GM19043 (cell line): ENCODE data around the gene NTHL1.

Experiments
- ATAC-seq: cut with Tn5 transposase; IDR thresholded peaks from one replicate; pipeline ENCODE4 v1.9.1; 2021; ENCODE audit warnings: low read depth; ENCODE audit not compliant: unreplicated experiment

The NTHL1 gene

GRCh38 chr16:2047330-2048115 lies at the start of gene NTHL1, which contains the start of gene TSC2:
TSS of gene NTHL1 (minus strand) at chr16:2047834. CDS start at chr16:2047823, 11 bp downstream.
TSS of gene TSC2 (plus strand) at chr16:2047985. CDS start at chr16:2048616, 631 bp downstream.
- peak; percentile 96 for ATAC-seq

DNA sequence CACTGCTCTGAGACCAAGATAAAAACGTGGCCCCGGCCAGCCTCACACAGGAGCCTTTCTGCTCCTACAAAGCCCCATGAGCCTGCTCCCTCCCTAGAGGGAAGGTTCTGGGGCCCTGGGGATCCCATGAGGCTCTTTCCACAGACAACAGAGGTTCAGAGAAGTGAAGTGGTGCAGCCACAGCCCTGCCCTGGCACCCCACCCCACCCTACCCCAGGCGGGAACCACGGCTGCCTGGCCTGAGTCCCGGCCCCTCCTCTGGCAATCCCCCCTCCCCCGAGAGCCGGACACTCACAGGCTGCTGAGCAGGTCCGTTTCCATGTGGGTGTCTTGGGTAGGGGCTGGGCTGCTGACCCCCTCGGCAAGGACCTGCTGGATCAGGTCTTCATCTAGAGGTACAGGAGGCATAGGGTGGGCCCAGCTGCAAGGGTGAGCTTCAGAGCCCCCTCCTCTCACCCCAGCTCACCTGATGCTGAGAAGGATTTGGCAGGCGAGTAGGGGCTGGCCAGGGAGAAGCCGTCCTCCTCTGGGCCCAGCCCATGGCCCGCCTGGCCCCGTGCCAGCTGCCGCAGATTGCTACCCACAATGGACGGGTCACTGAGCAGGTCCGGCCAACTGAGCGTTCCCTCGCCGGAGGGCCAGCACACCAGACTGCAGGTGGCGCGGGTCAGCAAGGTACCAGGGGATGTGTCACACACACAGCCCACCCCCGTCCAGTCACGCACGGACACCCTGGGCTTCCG lies 49.4 kb upstream of the NTHL1 start:
- no peak for ATAC-seq

GRCh38 chr16:2095918-2096582 lies 48.4 kb upstream of the NTHL1 start:
- no peak for ATAC-seq

GRCh38 chr16:2095315-2095853 lies 47.8 kb upstream of the NTHL1 start:
- no peak for ATAC-seq

GRCh38 chr16:2093793-2094192 lies 46.2 kb upstream of the NTHL1 start:
- ATAC-seq: no peak

DNA sequence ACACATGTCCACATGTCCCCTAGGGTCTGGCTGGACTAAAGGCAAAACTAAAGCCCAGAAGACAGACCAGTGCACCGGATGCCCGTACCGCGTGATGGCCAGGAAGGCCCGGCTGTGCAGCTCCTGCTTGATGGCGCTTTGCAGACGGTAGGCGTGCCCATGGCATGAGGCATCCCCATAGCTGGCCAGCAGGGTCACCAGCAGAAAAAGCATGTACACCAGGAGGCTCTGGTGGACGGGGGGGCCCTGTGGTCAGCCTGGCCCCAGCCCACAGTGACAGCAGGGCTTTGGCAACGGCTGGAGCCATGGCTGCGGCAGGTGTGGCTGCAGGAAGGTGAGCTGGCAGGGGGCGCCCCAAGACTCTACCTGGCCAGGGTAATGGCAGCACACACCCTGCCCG lies 45.2 kb upstream of the NTHL1 start:
- ATAC-seq: no peak

- ATAC-seq: no peak
Measured at GRCh38 chr16:2092256-2092620, 44.6 kb upstream of the NTHL1 start.

DNA sequence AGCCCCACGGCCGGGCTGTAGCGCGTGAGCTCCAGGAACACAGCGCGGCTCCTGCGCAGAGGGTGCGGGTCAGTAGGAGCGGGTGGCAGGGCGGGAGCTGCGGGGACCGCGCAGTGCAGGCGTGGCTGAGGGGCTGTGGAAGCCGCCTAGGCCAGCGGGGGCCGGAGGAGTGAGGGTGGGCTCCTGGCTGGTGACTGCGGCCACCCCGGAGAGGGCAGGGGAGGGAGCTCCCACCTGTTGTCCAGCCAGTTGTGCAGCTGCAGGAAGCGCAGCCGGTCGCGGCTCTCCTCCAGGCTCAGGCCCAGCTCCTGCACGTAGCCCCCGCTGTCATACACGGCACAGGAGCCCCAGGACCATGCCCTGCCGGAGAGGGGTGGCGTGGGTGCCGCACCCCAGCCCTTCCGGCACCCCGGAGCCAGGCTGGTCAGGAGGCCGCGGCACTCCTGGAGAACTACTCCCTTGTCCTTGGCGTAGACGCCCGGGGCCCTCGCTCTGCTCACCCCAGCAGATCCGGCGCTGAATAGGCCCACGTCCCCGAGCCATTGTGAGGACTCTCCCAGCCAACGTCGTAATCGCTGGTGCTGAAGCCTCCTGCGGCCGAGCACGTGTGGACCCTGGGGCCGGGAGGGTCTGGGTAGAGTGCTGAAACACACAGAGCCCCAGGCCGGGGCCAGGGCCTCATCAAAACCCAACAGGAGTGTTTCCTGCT lies 44.1 kb upstream of the NTHL1 start:
- ATAC-seq: no peak

GRCh38 chr16:2090777-2091546 lies 43.3 kb upstream of the NTHL1 start:
- ATAC-seq: no peak

DNA sequence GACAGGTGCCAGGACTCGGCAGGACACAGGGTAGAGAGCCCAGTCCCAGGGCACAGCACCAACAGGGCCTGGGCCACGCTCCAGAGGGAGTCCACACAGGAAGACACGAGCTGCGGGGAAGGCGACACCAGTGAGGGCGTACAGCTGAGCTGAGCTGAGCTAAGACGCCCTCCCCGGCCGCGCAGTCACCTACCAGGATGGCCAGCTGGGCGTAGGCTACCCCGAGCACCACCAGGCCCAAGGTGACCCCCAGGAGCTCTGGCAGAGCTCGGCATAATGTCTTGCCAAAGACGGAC lies 42.8 kb upstream of the NTHL1 start:
- no peak for ATAC-seq

GRCh38 chr16:2089706-2090480 lies 42.3 kb upstream of the NTHL1 start:
- ATAC-seq: no peak

GRCh38 chr16:2088759-2089358 lies 41.2 kb upstream of the NTHL1 start:
- ATAC-seq: no peak

DNA sequence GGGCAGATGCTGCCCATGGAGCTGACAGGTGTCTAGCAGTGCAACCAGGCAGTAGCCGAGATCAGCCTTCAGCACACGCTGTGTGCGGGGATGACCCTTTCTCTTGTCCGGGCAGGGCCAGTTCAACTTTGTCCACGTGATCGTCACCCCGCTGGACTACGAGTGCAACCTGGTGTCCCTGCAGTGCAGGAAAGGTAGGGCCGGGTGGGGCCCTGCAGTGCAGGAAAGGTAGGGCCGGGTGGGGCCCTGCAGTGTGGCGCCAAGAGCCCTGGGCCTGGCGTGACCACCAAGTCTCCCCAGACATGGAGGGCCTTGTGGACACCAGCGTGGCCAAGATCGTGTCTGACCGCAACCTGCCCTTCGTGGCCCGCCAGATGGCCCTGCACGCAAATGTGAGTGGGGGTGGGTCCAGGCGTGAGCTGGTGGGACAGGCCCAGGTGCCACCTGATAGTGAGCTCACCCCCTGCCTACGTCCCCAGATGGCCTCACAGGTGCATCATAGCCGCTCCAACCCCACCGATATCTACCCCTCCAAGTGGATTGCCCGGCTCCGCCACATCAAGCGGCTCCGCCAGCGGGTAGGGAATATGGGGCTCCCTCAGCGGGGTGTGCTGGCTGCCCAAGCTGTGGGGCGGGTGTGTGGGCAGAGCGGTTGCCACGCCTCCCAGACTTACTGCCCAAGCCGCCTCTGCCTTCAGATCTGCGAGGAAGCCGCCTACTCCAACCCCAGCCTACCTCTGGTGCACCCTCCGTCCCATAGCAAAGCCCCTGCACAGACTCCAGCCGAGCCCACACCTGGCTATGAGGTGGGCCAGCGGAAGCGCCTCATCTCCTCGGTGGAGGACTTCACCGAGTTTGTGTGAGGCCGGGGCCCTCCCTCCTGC lies 40.4 kb upstream of the NTHL1 start:
- no peak for ATAC-seq

DNA sequence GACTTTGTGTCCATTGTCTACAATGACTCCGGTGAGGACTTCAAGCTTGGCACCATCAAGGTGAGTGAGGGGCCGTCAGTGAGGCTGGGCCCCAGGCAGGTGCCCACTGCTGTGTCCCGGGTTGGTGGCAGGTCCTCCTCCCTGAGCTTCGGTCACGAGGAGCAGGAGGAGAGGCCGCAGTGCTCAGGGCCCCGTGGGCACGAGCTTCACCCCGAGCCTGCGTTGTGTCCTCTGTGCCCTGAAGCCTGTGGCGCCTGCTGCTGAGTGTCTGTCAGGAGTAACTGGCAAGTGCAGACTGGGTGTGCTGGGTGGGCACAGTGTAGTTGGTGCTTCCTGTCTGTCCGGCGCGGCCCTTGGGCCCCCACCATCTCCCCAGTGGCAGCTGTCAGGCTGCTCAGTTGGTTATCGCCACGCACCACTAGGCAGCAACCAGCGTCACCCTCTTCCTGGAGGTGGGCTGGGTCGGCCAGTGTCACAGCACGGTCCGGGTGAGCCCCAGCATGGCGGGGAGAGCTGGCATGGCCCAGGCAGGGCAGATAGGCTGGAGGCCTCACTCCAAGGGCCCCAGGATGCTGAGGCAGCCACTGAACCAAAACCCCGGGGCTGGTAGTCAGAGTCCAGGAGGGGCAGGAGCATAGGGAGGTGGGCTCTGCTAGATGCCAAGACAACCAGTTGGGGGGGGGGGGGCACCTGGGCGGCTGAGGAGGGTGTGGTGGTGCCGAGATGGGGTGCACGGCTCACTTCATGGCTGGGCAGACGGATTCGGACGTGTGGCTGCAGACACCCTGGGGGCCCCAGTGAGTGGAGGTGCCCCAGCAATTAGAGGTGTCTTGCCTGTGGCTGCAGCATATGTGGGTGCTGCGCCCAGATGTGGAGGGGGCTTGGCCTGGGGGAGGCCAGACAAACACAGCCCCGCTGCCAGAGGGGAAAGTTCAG lies 39.4 kb upstream of the NTHL1 start:
- ATAC-seq: no peak

- ATAC-seq: no peak
Measured at GRCh38 chr16:2086106-2086742, 38.6 kb upstream of the NTHL1 start.

- ATAC-seq: no peak
Measured at GRCh38 chr16:2085669-2086068, 38.0 kb upstream of the NTHL1 start.
